Adipocyte (in vitro differentiated cells): ENCODE data around the gene ZFP36L2.

ENCODE experiments used
- DNase-seq: peaks from one replicate; pipeline ENCODE4 v3.0.0-alpha.2; 2015; ENCODE audit warnings: low read depth
- H3K27me3 ChIP-seq: replicated peaks from 2 replicates; pipeline ENCODE4 v1.7.0; 2013; ENCODE audit warnings: mild to moderate bottlenecking, low read length, moderate library complexity; ENCODE audit not compliant: control insufficient read depth, insufficient read depth
- H3K36me3 ChIP-seq: 2 replicates; pipeline ENCODE4 v1.7.0; 2013; ENCODE audit warnings: low read length, mild to moderate bottlenecking, moderate library complexity; ENCODE audit not compliant: control insufficient read depth, insufficient read depth, severe bottlenecking
- H3K4me1 ChIP-seq: 2 replicates; pipeline ENCODE4 v1.7.0; 2013; ENCODE audit warnings: mild to moderate bottlenecking, low read length, moderate library complexity; ENCODE audit not compliant: control insufficient read depth, insufficient read depth
- H3K4me3 ChIP-seq: 2 replicates; pipeline ENCODE4 v1.7.0; 2013; ENCODE audit warnings: mild to moderate bottlenecking, low read length, moderate library complexity
- H3K9ac ChIP-seq: 2 replicates; pipeline ENCODE4 v1.7.0; 2013; ENCODE audit warnings: mild to moderate bottlenecking, low read length, moderate library complexity
- H3K9me3 ChIP-seq: 2 replicates; pipeline ENCODE4 v1.7.0; 2013; ENCODE audit warnings: mild to moderate bottlenecking, low read length, moderate library complexity; ENCODE audit not compliant: control insufficient read depth

Gene ZFP36L2, protein sequence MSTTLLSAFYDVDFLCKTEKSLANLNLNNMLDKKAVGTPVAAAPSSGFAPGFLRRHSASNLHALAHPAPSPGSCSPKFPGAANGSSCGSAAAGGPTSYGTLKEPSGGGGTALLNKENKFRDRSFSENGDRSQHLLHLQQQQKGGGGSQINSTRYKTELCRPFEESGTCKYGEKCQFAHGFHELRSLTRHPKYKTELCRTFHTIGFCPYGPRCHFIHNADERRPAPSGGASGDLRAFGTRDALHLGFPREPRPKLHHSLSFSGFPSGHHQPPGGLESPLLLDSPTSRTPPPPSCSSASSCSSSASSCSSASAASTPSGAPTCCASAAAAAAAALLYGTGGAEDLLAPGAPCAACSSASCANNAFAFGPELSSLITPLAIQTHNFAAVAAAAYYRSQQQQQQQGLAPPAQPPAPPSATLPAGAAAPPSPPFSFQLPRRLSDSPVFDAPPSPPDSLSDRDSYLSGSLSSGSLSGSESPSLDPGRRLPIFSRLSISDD

DNA sequence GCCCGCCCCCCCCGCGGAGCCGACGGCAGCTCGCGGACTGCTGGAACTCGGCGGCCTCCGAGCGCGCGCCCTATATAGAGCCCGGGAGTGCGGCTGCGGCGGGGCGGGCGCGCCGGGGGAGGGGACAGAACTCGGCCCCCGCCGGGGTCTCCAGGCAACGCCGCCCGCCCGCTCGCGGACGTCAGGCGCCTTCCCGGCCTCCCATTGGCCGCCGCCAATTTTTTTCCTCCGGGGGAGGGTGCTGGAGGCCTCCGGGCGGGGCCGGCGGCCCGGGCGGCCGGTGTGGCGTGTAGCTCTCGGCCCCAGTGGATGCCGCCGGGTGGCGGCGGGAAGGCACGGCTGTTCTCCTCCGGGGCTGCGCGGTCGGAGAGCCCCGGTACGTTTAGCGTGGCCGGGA is at the start of gene ZFP36L2:
TSS of gene ZFP36L2 (minus strand) at position 49 of the 397 bp plus-strand sequence. CDS start 291 bp downstream, outside the sequence.
- H3K27me3 ChIP-seq, result no peaks in the 10 kb centered on the region
- H3K36me3 ChIP-seq, result peaks cover 30% of the 10 kb centered on the region
- H3K4me3 ChIP-seq, result peak within 1 kb of the TSS; percentile 91
- H3K9ac ChIP-seq, result peak within 1 kb of the TSS; percentile 99
- peaks cover 32% of the 10 kb centered on the region for H3K4me1 ChIP-seq
- peak; percentile 99 for DNase-seq
- no peaks in the 10 kb centered on the region for H3K9me3 ChIP-seq

DNA sequence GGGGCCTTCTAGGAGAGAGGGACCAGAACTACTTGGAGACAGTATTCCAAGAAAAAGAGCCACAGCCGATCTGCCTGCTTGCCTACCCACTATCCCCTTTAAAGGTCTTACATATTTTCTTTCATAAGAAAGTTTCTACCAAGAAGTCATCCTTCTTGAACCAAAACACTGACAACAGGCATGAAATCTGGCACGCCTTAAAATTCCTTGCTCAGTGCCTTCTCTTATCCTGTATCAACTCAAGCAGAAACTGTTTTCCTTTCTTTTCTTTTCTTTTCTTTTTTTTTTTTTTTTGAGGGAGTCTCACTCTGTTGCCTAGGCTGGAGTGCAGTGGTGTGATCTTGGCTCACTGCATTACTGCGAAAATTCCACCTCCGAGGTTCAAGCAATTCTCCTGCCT is 48.3 kb upstream of the ZFP36L2 start:
- peaks cover 44% of the 10 kb centered on the region for H3K4me1 ChIP-seq
- DNase-seq, result no peak

DNA sequence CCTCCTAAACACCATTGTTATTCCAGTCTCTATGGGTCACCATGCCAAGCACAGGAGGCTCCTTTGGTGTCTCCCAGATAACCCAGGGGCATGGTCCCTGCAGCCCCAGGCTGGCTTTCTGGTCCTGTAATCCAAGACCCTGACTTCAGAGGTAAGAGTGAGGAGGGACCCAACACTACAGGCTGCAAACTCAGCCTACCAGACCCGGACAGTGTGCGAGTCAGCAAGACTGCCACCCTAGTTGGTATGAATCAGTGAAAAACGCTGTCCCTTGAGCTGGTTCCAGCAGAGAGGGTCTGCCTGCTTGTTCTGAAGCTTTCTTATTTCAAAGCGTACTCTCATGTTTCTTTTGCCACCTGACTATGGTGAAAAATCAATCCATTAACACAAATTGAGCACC is 47.6 kb upstream of the ZFP36L2 start:
- Histone ChIP-seq H3K27me3 (no peaks in the 10 kb centered on the region), H3K9me3 (no peaks in the 10 kb centered on the region), H3K4me1 (peaks cover 51% of the 10 kb centered on the region), H3K9ac (no peak overlapping the region), H3K4me3 (no peak overlapping the region), H3K36me3 (no peaks in the 10 kb centered on the region)
- DNase-seq, result no peak

More for the DNA sequence above, 48.3 kb upstream of the ZFP36L2 start:
- Histone ChIP-seq H3K36me3 (peaks cover 4% of the 10 kb centered on the region), H3K9ac (no peak overlapping the region), H3K9me3 (no peaks in the 10 kb centered on the region), H3K4me3 (no peak overlapping the region), H3K27me3 (no peaks in the 10 kb centered on the region)

DNA sequence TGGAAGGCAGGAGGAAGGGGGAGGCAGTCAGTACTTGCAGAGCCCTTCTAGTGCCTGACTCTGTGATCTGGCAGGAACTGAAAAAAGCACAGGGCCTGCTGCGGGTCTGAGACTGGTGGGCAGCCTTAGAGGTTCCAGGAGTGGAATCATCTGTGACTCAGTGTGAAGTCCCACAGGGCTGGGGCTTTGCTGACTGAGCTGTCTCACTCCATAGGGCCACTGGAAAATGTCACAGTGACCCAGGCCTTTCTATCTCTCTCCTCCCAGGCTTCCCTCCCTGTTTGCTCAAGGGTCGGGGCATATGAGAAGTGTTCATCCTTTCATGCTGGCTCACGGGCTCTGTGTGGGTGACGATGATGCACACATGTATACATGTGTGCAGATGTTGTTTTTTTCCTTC is 47.1 kb upstream of the ZFP36L2 start:
- Histone ChIP-seq H3K9me3 (no peaks in the 10 kb centered on the region), H3K9ac (peak overlapping the region; percentile 16), H3K36me3 (no peaks in the 10 kb centered on the region), H3K4me3 (no peak overlapping the region), H3K27me3 (no peaks in the 10 kb centered on the region), H3K4me1 (peaks cover 53% of the 10 kb centered on the region)
- DNase-seq, result no peak

DNA sequence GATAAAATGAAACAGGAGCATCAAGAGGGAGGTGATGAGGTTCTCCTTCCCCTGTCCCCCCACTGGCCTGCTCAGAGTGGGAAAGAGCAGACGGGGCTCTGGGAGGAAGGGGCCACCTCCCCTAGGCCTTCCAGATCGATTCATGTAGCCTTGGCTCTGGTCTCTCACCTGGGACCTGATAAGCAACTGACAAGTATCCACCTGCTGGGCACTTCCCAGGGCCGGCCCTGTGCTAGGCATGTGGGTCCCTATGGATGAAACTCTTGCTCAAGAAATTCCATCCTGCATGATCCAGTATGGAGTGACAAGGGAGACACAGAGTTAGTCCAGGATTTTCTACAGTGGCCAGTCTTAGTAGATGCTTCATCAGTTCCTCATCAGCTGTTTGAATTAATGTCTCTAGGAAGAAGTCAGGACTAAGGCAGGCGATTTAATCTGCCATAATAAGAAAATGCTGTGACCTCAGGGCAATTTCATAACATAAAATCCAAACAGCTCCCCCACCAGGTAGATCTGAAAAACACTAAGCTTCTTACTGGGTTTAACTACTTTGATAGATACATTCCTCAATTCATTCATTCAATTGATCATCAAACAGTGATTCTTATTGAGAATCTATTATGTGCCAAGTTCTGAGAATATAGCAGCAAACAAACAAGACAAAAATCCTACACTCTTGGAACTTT is 44.7 kb upstream of the ZFP36L2 start:
- Histone ChIP-seq H3K4me1 (peaks cover 47% of the 10 kb centered on the region), H3K4me3 (no peak overlapping the region), H3K9me3 (no peaks in the 10 kb centered on the region), H3K27me3 (no peaks in the 10 kb centered on the region), H3K36me3 (no peaks in the 10 kb centered on the region), H3K9ac (no peak overlapping the region)
- DNase-seq, result no peak

DNA sequence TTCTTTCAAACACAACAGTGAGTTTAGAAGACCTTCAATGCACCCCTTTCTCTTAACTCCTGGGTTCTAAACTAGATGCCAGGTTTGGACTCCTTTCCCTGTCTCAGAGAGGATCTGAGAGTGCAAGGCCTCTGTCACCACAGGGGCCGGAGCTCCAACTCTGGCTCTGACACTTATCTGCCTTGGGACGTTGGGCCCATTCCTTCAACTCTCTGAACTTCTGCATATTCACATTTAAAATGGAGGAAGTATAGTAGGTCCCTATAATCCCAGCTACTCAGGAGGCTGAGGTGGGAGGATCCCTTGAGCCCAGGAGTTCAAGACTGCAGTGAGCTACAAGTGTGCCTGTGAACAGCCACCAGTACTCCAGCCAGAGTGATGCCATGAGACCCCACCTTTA is 44.1 kb upstream of the ZFP36L2 start:
- Histone ChIP-seq H3K9me3 (no peaks in the 10 kb centered on the region), H3K27me3 (no peaks in the 10 kb centered on the region), H3K9ac (peak overlapping the region; percentile 46), H3K4me1 (peaks cover 48% of the 10 kb centered on the region), H3K4me3 (no peak overlapping the region), H3K36me3 (no peaks in the 10 kb centered on the region)
- no peak for DNase-seq

DNA sequence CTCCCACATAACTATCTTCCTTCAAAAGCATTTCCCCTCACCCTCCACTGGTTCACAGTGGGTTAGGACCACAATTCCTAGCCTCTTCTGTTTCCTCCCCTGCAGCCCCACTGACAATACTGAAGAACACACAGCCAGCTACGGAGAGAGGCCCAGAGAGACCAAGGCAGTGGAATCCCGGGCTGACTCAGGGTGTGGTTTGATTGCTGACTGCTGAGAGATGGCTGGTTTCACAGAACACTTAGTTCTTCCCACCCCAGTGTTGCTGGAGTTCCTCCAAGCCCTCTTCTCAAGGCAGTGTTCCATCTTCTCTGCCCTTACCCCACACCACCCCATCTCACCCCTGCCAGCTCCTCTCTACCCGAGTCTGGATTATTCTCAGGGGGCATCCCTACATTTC is 43.3 kb upstream of the ZFP36L2 start:
- H3K4me3 ChIP-seq, result peak overlapping the region; percentile 51
- H3K9ac ChIP-seq, result peak overlapping the region; percentile 81
- no peaks in the 10 kb centered on the region for H3K9me3 ChIP-seq
- H3K4me1 ChIP-seq, result peaks cover 56% of the 10 kb centered on the region
- no peaks in the 10 kb centered on the region for H3K27me3 ChIP-seq
- H3K36me3 ChIP-seq, result no peaks in the 10 kb centered on the region
- DNase-seq, result peak; percentile 86

DNA sequence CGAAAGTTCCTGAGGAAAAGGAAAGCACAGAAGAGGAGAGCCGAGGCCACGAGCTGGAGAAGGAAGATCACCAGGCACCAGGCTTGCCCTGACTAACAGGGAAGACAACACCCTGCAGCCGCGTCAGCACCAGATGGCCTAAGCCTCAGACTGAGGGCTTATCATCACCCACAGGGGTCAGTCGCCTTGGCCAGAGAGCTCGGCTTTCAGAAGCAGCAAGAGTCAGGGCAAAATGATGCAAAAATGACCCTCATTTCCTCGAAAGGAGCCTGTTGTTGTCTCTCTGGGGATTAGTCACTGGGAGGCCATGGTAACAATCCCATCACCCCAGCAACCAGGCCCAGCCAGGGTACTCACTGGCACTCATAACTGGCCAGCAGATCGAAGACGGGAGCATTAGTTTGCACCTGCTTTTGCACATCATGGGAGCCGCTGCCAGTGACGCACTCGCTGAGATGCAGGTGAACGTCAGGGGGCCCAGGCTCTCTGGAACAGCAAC is 42.7 kb upstream of the ZFP36L2 start:
- peaks cover 60% of the 10 kb centered on the region for H3K4me1 ChIP-seq
- H3K27me3 ChIP-seq, result no peaks in the 10 kb centered on the region
- H3K9ac ChIP-seq, result peak overlapping the region; percentile 81
- no peaks in the 10 kb centered on the region for H3K36me3 ChIP-seq
- no peaks in the 10 kb centered on the region for H3K9me3 ChIP-seq
- peak; percentile 88 for DNase-seq
- H3K4me3 ChIP-seq, result peak overlapping the region; percentile 70

DNA sequence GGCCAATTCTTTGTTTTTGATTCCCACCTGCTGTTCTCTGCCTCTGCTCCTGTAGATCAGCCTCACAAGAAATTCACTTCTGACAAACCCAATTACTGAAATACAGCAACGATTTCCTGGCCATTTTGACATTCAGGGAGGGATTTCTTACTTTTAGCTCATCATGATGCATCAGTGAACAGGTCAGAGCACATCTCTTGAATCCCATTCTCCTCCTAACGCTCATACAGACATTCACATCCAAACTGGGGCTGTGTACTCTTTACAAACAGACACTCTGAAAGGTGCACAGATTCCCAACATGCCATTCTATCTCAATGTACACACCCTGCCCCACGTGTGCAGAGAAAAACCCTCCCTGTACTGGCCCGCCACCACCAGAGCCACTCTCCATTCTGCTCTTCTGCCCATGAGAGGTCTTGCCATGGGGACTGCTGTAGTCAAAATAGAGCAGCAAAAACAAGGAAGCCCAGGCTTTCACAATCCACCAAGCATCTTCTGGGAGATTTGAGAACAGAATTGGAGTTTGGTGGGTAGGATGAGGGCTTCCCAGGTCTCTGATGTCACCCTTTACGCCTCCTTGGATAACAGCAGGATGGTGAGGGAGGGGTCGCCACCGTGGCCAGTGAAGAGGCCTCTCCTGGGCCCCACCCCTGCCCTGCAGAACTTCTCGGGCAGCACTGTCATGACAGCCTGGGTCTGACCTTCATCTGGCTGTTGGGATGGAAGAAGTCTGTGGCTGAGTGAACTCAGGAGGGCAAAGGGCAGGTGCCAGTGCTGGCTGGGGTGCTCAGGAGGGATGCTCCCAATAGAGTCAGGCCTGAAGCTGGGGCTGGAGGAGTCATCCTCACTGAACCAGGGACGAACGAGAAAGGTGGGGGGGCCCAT is 41.9 kb upstream of the ZFP36L2 start:
- DNase-seq, result no peak
- Histone ChIP-seq H3K9ac (peak overlapping the region; percentile 81), H3K27me3 (no peaks in the 10 kb centered on the region), H3K4me3 (peak overlapping the region; percentile 70), H3K36me3 (no peaks in the 10 kb centered on the region), H3K9me3 (no peaks in the 10 kb centered on the region), H3K4me1 (peaks cover 57% of the 10 kb centered on the region)

DNA sequence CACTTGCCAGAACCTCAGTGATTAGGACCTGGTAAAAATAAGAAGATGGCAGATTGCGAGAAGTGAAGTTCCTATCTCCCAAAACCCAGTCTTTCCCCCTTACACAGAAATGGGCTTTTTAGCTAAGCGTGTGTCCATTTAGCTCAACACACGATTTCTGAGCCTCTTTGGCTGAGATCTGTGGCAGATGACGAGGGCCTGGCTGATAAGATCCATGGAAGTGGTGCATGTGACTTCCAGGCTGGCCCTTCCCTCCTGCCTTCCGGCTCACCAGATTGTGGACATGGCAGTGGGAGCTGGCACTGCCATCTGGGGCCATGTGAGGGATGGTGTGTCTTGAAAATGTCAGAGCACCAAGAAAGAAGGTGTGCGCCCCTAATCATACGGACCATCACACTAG is 41.0 kb upstream of the ZFP36L2 start:
- no peak for DNase-seq
- no peaks in the 10 kb centered on the region for H3K27me3 ChIP-seq
- H3K9me3 ChIP-seq, result no peaks in the 10 kb centered on the region
- H3K36me3 ChIP-seq, result no peaks in the 10 kb centered on the region
- peaks cover 55% of the 10 kb centered on the region for H3K4me1 ChIP-seq
- no peak overlapping the region for H3K4me3 ChIP-seq
- H3K9ac ChIP-seq, result no peak overlapping the region
